GM21528 (cell line): ENCODE results near the gene COL9A3.

Experiments
- ATAC-seq: cut with Tn5 transposase; IDR thresholded peaks from one replicate; pipeline ENCODE4 v1.9.1; 2021; ENCODE audit warnings: mild to moderate bottlenecking, moderate library complexity; ENCODE audit not compliant: unreplicated experiment, low FRiP score

The COL9A3 gene

GRCh38 chr20:62888406-62888805, 71.6 kb downstream of the COL9A3 start:
- no peak for ATAC-seq

DNA sequence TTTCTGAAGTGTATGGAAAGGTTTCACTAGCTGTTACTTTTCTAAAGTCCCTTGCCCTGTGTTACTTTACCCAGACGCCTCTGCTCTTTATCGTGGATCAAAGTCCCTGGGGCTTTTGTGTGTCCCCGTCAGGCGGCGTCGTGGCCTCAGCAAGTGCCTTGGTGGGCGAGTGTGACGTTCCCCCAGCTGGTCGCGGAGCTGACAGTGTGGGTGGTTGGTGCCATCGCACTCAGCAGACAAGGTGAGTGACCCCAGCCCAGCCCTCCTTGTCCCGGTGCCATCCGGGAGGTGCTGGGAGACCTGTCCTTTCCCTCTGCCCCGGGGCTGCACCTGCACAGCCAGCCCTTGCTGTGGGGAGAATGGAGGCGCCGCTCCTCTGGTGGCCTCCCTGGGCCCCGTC, 72.1 kb downstream of the COL9A3 start:
- no peak for ATAC-seq

DNA sequence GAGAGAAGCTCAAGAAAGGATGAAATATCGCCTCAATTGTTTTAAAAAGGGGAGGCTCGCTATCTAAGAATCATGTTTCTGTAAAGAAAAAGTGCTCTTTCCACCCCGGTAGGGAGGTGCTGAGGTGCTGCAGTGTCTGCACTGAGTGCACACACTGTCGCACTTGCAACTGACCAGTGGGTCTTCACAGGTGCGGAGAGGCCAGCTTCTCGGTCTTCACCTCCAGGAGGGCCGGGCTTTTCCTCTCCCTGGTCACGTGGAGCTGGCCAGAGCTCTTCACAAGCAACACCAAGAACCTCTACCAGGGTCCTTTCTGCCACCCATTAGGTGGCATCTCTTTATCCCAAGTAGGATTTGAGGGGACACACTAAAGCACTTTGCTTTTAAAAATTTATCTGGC, 72.6 kb downstream of the COL9A3 start:
- no peak for ATAC-seq

DNA sequence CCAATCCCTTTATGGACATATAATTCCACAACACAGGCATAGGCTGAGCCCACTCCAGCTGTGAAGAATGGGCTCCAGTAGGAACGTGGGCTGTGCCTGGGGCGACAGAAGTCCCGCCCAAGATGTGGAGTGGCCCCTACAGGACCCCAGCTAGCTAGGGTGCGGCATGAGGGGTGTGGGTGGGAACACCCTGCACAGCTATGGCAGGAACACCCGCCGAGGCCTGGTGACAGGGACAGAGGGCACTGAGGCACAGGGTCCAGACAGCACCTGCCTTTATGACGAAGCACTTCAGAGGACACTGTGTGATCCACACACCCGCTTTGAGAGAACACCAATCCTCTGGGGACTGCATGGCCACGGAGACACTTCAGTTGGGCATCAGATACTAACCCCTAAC, 73.0 kb downstream of the COL9A3 start:
- no peak for ATAC-seq

DNA sequence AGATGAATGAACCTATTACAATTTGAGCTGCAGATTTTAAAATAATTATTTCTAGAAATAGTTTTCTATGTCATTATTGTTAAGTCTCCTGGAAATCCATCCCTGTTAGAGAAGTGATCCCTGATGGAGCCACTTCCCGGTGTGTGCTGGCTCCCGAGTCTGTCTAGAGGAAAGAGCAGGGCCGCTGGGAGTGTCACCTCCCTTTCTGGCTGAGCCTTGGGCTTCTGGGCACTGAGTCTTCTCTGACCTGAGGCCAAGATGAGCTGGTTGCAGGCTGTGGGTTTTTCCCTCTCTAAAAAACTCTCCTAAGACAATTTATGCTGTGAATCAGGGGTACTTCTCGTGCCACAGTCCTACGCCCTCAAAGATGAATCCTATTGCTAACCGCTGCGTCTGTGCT, 73.6 kb downstream of the COL9A3 start:
- no peak for ATAC-seq
